ENCODE data around the gene MCTP1.

GRCh38 chr5:94847019-94847418, 437.9 kb downstream of the MCTP1 start:
- TF ChIP-seq CTCF (IDR thresholded peaks at IDR 0.05) (no peak), ZFX (IDR thresholded peaks at IDR 0.05; ENCODE audit: borderline replicate concordance) (no peak)
